ENCODE measurements around the gene CFDP1. TPM values are rescaled to one million over a fixed set of nuclear protein-coding genes. Genes with fewer than 3 reads are reported as not detected.

Gene CFDP1
- total RNA-seq, 1 donor from 2014 or later, result 65.6 TPM

GRCh38 chr16:75420987-75421819 is 12.1 kb downstream of the CFDP1 start:
- H3K27me3 Mint-ChIP-seq (ENCODE audit: unreplicated experiment), result no peaks in the 10 kb centered on the region
- no peak for DNase-seq (ENCODE audit: extremely low spot score, unreplicated experiment)
- H3K36me3 Mint-ChIP-seq (ENCODE audit: unreplicated experiment), result peaks cover 2% of the 10 kb centered on the region
- TF ChIP-seq CTCF (IDR thresholded peaks at IDR 0.05), result no peak
- H3K9me3 Mint-ChIP-seq (ENCODE audit: unreplicated experiment), result no peaks in the 10 kb centered on the region
- H3K27ac Mint-ChIP-seq (ENCODE audit: unreplicated experiment), result peak overlapping the region; percentile 64
- H3K4me1 Mint-ChIP-seq (ENCODE audit: unreplicated experiment), result peaks cover 39% of the 10 kb centered on the region
- H3K4me3 Mint-ChIP-seq (ENCODE audit: unreplicated experiment), result peak overlapping the region; percentile 52

GRCh38 chr16:75416904-75417565 is 16.3 kb downstream of the CFDP1 start:
- peaks cover 34% of the 10 kb centered on the region for H3K4me1 Mint-ChIP-seq (ENCODE audit: unreplicated experiment)
- H3K4me3 Mint-ChIP-seq (ENCODE audit: unreplicated experiment), result no peak overlapping the region
- no peak overlapping the region for H3K27ac Mint-ChIP-seq (ENCODE audit: unreplicated experiment)

GRCh38 chr16:75415169-75415905 is 18.0 kb downstream of the CFDP1 start:
- no peak for TF ChIP-seq CTCF (IDR thresholded peaks at IDR 0.05)
- DNase-seq (ENCODE audit: extremely low spot score, unreplicated experiment), result no peak
- H3K4me1 Mint-ChIP-seq (ENCODE audit: unreplicated experiment), result peaks cover 20% of the 10 kb centered on the region
- H3K4me3 Mint-ChIP-seq (ENCODE audit: unreplicated experiment), result no peak overlapping the region
- peaks cover 14% of the 10 kb centered on the region for H3K36me3 Mint-ChIP-seq (ENCODE audit: unreplicated experiment)
- H3K9me3 Mint-ChIP-seq (ENCODE audit: unreplicated experiment), result no peaks in the 10 kb centered on the region
- H3K27ac Mint-ChIP-seq (ENCODE audit: unreplicated experiment), result no peak overlapping the region
- H3K27me3 Mint-ChIP-seq (ENCODE audit: unreplicated experiment), result no peaks in the 10 kb centered on the region

More at GRCh38 chr16:75416904-75417565, 16.3 kb downstream of the CFDP1 start:
- Mint-ChIP-seq H3K9me3 (ENCODE audit: unreplicated experiment) (no peaks in the 10 kb centered on the region), H3K36me3 (ENCODE audit: unreplicated experiment) (peaks cover 10% of the 10 kb centered on the region), H3K27me3 (ENCODE audit: unreplicated experiment) (no peaks in the 10 kb centered on the region)
- DNase-seq (ENCODE audit: extremely low spot score, unreplicated experiment), result no peak
- no peak for TF ChIP-seq CTCF (IDR thresholded peaks at IDR 0.05)

GRCh38 chr16:75413951-75414350 is 19.4 kb downstream of the CFDP1 start:
- H3K4me1 Mint-ChIP-seq (ENCODE audit: unreplicated experiment), result peaks cover 15% of the 10 kb centered on the region
- H3K36me3 Mint-ChIP-seq (ENCODE audit: unreplicated experiment), result peaks cover 21% of the 10 kb centered on the region
- no peak overlapping the region for H3K4me3 Mint-ChIP-seq (ENCODE audit: unreplicated experiment)
- TF ChIP-seq CTCF (IDR thresholded peaks at IDR 0.05), result no peak
- no peak overlapping the region for H3K27ac Mint-ChIP-seq (ENCODE audit: unreplicated experiment)
- DNase-seq (ENCODE audit: extremely low spot score, unreplicated experiment), result no peak
- H3K9me3 Mint-ChIP-seq (ENCODE audit: unreplicated experiment), result no peaks in the 10 kb centered on the region
- no peaks in the 10 kb centered on the region for H3K27me3 Mint-ChIP-seq (ENCODE audit: unreplicated experiment)

Data from osteocyte (in vitro differentiated cells).